NT2/D1 (cell line): ENCODE results near the gene KERA.

Source experiments
- SUZ12 ChIP-seq: IDR thresholded peaks from 2 replicates; pipeline ENCODE4 v1.6.1; 2011; ENCODE audit not compliant: insufficient read length, insufficient read depth; ENCODE audit errors: extremely low read depth
- YY1 ChIP-seq: IDR thresholded peaks from 2 replicates; pipeline ENCODE4 v1.6.1; 2011; ENCODE audit not compliant: insufficient read length, insufficient read depth
- ZNF274 ChIP-seq: IDR thresholded peaks from 2 replicates; pipeline ENCODE4 v1.6.1; 2011; ENCODE audit warnings: mild to moderate bottlenecking, low read depth, low read length

- TF ChIP-seq YY1 (no peak), SUZ12 (no peak), ZNF274 (no peak)
These were observed 24.6 kb downstream of the KERA start for GRCh38 chr12:91033251-91033650.
